ENCODE measurements around the gene TMEM190.
"Not testable (repeated sequence)": the region's sequence is repeated elsewhere in the genome, so short reads cannot be mapped to it uniquely, and the experiment has no call there.

The TMEM190 gene

DNA sequence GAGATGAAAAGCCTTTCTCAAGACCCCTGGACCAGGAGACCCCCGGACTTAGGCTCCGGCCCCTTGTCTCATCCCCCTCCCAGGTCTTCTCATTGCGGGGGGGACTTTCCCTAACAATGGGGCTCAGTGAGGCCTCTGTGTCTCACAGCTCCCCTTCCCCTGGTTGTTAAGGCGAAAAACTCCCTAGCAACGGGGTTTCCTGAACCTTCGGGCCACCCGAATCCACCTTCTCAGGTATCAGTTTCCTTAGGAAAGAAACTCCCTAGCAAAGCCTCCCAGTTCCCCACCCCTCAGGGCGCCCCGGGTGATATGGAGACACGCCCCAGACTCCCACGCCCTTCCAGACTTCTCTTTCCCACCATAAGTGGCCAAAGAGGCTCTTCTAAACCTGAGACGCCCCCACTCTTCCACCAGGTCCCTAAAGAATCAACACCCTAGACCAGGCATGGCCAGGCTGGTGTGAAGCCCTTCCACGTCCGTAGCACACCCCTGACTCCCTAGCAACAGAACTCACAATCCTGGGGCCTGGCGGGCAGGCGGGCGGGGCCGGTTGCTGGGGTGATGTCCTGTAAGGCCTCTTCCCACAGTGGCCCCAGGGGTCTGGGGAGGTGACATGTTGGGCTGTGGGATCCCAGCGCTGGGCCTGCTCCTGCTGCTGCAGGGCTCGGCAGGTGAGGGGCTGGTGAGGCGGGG, at the start of gene TMEM190:
TSS of gene TMEM190 (plus strand) at position 586 of the 693 bp plus-strand sequence. CDS start at position 614, 28 bp downstream.
- DNase-seq, result no peak

DNA sequence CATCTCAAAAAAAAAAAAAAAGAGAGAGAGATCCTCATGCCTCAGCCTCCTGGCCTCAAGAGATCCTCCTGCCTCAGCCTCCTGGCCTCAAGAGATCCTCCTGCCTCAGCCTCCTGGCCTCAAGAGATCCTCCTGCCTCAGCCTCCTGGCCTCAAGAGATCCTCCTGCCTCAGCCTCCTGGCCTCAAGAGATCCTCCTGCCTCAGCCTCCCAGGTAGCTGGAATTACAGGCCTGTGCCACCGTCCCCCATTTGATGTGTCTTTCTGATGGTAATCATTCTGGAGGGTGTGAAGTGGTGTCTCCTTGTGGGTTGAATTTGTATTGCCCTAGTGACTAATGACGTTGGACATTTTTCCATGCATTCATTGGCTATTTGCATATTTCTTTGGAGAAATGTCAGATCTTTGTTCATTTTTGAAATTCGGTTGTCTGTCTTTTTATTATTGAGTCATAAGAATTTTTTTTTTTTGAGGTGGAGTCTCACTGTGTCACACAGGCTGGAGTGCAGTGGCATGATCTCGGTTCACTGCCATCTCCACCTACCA, 47.8 kb upstream of the TMEM190 start:
- not testable (repeated sequence) for DNase-seq

DNA sequence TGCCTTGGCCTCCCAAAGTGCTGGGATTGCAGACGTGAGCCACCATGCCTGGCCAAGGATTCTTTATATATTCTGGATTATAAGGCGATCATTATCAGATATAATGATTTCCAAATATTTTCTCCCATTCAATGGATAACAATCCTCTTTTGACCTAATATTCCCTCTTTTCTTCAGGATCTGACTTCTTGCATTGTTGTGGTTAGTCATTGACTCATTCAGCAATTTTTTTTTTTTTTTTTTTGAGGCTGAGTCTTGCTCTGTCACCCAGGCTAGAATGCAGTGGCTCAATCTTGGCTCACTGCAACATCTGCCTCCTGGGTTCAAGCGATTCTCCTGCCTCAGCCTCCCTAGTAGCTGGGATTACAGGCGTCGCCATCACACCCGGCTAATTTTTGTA, 46.8 kb upstream of the TMEM190 start:
- DNase-seq, result peak; percentile 54

DNA sequence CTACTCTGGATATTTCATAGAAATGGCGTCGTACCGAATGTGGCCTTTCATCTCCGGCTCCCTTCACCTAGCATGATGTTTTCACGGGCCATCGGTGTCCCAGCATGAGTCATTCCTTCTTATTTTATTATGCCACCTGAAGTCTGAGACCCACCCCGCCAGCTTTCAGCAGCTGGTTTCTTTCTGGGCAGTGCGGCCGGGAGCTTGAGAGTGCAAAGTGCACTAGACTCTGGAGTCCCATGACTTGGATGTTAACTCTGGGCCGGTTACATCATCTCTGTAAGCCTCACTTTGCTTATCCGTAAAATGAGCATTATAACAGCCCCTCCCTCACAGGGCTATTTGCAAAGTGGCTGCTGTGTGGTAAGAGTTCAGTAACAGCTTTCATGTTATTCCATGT, 42.8 kb upstream of the TMEM190 start:
- DNase-seq, result no peak

DNA sequence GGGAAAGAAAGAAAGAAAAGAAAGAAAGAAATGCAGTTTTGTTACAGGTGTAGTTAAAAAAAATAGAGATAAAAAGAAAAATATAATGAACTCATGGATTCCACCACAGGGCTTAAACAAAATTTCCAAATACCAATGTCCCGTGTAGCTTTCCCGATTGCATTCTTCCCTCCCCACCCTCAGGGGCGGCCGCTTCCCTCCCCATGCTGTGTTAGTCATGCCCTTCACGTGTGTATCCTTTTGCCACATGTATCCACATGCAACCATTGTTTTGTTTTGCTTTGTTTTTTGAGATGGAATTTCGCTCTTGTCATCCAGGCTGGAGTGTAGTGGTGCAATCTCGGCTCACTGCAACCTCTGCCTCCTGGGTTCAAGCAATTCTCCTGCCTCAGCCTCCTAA, 40.5 kb upstream of the TMEM190 start:
- peak; percentile 28 for DNase-seq

DNA sequence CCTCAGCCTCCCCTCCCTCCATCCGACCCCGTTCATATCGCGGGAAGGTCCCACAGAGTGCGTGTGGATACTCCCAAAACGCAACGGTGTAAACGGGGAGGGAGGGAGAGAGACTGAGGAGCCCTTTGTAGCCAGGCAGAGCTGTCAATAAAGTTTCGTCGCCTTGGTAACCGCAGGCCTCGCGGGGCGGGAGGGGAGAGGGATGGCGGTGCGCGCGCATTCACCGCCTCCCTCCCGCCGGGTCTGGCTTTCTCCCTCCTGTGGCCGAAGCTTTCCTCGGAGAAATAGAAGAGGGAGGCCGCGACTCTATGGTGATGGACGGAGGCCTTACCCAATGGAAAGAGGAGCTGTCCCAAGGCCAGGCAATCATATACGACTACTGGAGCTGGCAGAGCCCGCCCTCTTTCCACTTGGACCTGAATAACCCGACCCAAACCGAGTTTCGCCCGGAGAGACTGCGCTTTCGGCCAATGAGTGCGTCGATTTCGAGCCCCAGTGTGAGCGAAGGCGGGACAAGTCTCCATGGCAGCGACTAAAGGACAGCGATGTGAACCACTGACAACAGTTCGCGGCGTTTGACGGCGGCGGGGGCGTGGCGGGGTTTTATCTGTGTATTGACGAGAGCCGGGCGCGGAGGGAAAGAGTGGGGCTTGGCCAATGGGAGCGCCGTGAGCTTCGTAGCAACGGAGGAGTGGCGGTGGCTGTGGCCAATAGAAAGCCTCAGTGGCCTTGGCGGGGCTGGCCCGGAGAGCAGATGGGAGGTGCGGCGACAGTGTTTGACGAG, 37.3 kb upstream of the TMEM190 start, which contains the start of gene KMT5C:
TSS of gene KMT5C (plus strand) at position 772 of the 784 bp plus-strand sequence. CDS start 2,061 bp downstream, outside the sequence.
- DNase-seq, result peak; percentile 100

DNA sequence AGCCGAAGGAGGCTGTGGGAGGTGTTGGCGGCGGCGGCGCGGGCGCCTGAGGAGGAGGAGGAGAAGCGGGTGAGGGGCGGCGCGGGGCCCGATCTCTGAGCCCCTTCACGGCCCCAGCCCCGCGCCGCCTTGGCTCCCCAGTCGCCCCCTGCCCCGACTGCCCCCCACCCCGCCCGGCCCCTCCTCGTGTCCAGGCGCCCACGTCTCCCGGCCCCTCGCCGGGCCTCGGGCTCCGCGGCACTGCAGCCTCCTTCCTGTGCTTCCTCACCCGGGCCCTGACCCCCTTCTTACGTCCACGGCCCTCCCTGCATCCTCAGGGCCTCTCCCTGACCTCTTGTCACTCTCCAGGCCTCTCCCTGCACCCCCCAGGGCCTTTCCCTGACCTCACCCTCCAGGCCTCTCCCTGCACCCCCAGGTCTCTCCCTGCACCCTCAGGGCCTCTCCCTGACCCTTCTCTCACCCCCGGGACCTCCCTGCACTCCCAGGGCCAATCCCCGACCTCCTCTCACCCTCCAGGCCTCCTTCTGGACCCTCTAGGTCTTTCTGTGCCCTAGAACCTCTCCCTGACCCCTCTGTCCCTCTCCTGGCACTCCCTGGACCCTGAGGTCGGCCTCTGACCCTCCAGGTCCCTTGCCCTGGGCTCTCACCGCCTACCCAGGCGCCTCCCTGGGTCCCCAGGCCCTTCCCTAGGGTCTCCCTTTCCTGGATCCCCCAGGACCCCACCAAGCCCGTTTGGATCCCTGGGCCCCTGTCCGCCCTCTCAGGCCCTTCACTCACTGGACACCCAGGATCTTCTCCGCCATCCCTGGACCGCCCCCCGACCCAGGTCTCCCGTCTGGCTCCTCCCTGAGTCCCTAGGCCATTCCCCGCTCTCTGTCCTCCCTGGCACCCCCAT, 36.5 kb upstream of the TMEM190 start:
- no peak for DNase-seq

DNA sequence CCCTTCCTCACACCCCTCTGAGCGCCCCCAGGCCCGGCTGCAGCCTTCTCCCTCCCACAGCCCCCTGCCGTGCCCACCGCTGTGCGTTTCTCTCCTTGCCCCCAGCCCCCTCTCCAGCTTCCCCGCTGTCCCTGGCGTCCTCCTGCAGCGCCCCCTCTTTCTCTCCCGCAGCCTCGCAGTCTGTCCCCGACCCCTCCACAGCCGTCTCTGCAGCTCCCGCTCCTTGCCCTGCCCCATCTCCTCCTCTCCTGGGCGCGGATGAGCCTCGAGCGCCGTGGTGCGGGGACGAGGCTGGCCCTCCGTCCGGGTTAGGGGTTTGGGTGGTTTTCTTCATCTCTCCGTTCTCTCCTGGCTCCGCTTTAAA, 35.9 kb upstream of the TMEM190 start:
- no peak for DNase-seq

DNA sequence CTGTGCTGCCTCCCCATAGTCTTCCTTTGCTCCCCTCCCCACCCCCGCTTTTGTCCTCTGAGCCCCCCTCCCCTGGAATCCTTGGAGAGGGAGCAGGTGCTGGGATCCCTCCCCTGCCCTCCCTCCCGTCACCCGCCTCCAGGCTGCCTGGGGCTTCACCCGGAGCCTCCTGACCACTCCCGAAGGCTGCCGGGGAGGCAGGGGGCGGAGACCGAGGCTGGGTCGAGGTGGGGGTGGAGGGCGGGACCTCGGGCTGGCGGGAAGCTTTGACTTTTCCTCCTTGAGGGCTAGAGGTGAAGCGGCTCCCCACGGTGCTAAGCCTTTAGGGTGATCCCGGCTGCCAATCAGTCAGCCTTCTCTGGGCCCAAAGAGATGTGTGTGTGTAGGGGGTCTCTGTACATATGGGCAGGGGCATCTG, 35.4 kb upstream of the TMEM190 start:
- peak; percentile 48 for DNase-seq

DNA sequence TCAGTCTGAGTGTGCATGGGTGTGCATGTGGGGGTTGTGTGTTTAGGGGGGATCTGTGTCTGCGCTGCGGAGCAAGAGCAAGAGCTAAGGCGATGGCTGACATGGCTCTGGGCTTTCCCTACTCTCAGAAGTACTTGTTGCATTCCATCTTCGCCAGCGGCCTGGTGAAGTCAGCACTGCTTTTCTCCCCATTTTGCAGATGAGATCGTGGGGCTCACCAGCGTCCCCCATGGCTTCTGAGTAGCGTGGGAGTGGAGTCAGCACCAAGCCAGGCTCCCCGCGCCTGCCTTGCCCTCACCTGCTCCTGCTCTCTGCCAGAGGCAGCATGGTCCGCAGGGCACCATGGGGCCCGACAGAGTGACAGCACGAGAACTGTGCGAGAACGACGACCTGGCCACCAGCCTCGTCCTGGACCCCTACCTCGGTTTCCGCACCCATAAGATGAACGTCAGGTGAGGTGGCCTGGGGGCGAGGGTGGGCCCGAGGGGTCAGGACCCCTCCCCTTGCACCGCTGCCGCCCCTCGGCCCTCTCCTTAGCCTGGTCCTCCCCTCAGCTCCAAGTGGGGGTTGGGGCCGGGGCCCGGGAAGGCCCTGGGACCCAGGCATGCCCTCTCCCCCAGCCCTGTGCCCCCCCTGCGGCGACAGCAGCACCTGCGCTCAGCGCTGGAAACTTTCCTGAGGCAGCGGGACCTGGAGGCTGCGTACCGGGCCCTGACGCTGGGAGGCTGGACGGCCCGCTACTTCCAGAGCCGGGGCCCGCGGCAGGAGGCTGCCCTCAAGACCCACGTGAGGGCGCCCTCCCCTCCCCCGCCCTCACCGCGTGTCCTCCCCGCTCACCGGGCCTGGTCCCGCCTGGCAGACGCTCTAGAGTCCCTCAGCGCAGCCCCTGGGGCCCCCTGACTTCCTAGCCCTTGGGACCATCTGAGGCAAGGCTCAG, 34.8 kb upstream of the TMEM190 start:
- DNase-seq, result no peak

DNA sequence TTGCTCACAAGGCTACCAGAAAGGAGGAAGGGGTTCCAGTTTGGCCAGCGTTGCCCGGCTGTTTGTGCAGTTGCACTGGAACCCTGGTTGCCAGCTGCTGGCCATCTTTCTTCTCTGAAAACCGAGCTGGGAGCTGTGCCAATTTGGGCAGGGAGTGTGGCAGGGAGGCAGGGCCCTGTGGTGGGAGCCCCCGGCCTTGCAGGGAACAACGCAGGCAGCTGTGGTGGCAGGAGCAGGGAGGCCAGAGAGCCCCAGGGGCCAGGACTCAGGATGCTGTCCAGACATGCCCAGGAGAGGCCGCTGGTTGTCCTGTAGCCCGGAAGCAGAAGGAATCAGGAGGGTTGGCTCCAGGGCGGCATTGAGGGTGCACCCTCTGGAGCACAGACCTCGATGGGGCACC, 32.2 kb upstream of the TMEM190 start:
- DNase-seq, result peak; percentile 15

DNA sequence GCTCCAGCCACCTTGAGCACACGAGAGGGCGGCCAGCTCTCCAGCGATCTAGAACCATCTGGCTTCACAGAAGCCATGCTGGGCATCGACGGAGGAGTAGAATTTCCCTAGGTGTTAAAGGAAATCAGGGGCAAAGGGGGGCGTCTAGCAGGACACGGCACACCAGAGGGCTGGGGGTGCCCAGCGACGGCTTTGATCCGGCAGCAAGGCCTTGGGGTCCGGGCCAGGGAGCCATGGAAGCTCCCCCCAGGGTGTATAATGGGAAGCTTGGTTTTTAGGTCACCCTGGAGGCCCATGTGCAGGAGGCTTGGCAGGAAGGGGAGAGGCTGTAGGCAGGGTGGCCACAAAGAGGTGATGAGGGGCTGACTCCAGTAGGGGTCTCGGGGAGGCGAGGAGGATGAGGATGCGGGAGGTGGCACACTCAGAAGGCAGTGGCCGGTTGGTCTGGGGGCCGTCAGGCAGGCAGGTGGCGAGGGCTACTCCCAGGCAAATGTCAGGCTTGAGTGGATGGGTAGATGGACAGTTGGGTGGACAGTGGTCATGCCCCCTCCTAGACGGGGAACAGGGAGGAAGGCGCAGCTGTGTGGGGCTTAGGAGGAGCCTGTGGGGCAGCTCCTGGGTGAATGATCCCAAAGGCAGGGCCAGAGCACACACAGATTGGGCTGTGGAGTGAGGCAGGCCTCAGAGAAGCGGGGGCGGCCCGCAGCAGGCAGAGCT, 31.4 kb upstream of the TMEM190 start:
- no peak for DNase-seq

DNA sequence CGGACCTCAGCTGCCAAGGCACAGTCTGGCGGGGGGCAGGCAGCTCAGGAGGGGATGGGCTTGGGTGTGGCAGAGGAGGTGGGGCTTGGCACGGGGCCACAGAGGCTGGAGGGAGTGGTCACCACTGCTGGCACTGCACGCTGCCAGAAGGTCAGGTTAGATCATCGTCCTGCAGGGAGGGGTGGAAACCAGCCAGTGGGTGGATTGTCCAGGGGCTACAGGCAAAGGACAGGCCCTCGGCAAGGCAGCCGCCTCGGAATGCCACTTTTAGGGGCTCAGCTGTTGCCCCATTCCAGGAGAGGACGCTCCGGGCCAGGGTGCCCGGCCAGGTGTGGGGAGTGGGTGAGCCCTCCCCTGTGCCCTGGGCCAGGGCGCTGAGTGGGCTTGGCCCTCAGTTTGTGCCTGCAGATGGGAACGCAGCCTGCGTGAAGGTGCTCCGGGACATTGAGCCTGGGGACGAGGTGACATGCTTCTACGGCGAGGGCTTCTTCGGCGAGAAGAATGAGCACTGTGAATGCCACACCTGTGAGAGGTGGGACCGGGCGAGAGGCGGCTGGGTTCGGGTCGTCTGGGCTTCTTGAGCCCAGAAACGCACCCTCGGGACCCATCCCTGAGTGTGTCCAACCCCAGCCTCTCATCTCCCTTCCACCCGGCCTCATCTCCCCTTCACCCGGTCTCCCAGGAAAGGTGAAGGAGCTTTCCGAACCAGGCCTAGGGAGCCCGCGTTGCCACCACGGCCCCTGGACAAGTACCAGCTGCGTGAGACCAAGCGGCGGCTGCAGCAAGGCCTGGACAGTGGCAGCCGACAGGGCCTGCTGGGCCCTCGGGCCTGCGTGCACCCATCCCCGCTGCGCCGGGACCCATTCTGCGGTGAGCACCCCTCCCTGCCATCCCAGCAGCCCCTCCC, 30.6 kb upstream of the TMEM190 start:
- no peak for DNase-seq

DNA sequence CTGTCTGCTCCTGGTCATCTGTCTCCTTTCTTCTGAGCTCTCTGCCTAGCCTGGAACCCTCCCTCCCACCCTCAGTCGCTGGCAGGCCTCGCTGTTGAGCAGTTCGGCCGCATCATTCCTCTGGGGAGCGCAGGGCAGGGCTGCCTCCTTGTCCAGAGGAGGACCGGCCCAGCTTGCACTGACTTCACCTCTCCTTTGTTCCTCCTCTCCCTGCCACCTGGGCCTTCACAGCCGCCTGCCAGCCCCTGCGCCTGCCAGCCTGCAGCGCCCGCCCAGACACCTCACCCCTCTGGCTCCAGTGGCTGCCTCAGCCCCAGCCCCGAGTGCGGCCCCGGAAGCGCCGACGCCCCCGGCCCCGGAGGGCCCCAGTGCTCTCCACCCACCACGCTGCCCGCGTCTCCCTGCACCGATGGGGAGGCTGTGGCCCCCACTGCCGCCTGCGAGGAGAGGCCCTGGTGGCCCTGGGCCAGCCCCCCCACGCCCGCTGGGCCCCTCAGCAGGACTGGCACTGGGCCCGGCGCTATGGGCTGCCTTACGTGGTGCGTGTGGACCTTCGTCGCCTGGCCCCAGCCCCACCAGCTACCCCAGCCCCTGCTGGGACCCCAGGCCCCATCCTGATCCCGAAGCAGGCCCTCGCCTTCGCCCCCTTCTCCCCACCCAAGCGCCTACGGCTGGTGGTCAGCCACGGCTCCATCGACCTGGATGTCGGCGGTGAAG, 29.7 kb upstream of the TMEM190 start:
- DNase-seq, result no peak

DNA sequence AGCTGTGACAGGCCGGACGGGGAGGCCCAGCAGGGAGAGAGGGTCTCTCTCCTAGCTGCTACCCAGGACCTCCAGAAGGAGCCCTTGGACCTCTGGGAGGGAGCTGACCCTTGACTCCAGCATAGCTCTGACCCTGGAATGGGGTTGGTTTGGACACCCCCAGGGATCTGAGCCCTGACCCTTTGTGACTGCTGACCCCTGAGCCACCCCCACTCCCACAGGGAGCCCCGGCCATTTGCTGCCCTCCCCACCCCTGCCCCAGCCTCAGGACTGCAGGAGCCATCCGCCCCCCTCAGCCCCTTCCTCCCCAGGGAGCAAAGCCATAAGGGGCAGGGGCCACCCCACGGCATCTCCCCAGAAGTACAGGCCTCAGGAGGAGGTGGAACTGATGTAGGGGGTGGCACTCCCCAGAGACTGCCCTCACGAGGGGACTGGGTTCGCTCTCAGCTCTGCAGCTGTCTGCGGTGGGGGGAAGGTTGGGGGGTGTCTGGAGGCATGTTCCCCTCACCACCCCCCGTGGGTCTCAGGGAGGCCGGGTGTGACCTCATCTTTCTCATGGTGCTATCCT, 29.1 kb upstream of the TMEM190 start:
- DNase-seq, result no peak

DNA sequence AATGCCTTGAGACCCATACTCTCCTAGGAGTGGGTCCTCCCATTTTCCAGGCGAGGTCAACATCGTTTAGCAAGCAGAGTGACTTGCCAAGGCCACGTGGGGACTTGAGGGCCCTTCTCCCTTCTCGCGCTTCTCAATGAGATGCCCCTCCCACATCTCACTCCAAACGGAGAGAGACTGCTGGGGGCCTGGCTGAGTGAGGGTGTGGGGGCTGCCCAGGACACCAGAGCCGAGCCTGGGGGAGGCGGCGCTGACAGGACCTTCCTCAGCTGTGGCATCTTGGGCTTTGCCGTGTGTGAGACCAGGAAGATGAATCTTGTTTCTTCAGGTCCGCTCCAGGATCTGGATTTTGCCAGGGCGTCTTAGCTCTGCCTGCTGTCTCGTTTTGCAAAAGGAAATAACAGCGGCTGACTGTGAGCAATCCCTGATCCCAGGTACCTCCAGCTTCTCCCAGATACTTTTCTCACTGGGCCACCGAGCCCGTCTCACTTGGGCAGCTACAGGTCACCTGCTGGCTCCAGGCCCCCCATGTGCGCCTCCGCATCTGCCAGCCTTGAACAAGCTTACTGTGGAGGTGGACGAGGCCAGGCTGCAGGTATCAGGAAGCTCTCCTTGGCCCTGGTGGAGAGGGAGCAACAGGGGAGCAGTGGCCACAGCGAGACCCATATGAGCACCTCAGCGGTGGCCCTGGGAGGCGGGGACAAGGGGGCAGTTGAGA, 28.1 kb upstream of the TMEM190 start:
- no peak for DNase-seq

DNA sequence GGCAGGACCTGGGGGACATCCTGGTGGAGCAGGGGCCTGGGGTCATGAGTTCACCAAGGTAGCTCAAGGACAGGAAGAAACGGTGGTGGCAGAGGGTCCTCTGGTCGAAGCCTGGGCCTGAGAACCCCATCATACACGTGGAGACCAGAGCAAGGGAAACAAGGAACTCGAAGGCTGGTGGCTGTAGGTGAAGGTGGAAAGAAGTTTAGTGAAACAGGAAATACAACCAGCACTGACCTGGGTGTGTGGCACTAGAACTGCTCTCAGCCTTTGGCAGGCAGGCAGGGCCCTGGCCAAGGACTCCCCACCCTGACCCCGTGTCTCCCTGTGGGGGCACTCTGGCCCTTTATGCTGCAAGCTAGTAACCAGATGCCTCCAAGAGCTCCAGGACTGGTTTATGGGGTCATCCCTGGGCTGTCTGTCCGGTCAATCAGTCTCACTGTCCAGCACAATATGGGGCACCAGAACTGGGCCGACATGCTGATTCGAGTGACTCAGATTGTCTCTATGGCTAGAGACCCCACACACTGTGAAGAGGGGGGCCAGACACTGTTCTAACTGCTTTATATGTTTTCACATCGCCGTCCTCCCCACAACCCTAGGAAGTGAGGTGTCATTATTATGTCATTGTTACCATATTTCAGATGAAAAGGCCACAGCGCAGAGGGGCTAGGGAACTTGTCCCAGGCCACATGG, 25.9 kb upstream of the TMEM190 start:
- no peak for DNase-seq

DNA sequence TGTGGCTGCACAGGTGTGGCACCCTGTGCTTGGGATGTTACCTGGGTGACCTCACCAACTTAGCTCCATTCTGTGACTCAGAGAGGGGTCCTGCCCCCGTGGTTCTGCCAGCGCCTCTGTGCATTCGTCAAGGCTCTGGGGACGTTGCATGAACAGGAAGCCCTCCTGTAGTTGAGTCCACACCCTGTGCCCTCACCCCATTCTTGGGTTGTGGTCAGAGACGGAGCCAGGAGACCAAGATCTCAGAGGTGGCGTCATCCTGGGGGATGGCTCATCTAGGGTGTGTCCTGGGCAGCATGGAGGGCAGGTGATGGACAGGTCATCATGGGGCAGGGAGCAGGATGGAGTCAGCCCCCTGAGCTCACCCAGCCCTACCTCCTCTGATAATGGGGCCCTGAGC, 24.6 kb upstream of the TMEM190 start:
- no peak for DNase-seq
